SJCRH30 (cell line): ENCODE results near the gene TMEM87A. TPM values are rescaled to one million over a fixed set of nuclear protein-coding genes. Genes with fewer than 3 reads are reported as not detected.
A peak's percentile ranks its signal among the peaks of the same experiment; 100 is the strongest.

Experiments used
- DNase-seq, 2 experiments: peaks; one replicate each; pipeline ENCODE4 v3.0.0-alpha.2; 2015 to 2020
- H3K27ac ChIP-seq: fragments of 250-450 bp; sonication (Bioruptor Pico); 2 replicates; pipeline ENCODE4 v1.5.1; 2020; ENCODE audit warnings: mild to moderate bottlenecking, moderate library complexity
- H3K27me3 ChIP-seq: fragments of 250-450 bp; sonication (Bioruptor Pico); 2 replicates; pipeline ENCODE4 v1.5.1; 2020; ENCODE audit warnings: mild to moderate bottlenecking, moderate library complexity
- H3K36me3 ChIP-seq: fragments of 250-450 bp; sonication (Bioruptor Pico); 2 replicates; pipeline ENCODE4 v1.5.1; 2020; ENCODE audit warnings: mild to moderate bottlenecking, moderate library complexity
- H3K4me1 ChIP-seq: fragments of 250-450 bp; sonication (Bioruptor Pico); 2 replicates; pipeline ENCODE4 v1.5.1; 2020; ENCODE audit warnings: mild to moderate bottlenecking, moderate library complexity
- H3K4me3 ChIP-seq: fragments of 250-450 bp; sonication (Bioruptor Pico); 2 replicates; pipeline ENCODE4 v1.5.1; 2020; ENCODE audit warnings: mild to moderate bottlenecking, moderate library complexity
- H3K9me3 ChIP-seq: fragments of 250-450 bp; sonication (Bioruptor Pico); replicated peaks from 2 replicates; pipeline ENCODE4 v1.5.1; 2020; ENCODE audit warnings: mild to moderate bottlenecking, moderate library complexity
- total RNA-seq: library from RNA; depleted of rRNA; stranded (reverse); fragments of >200 nt; shearing (Covaris generic); gene quantifications from 2 replicates; pipeline ENCODE4 v1.2.3, GENCODE V29; 2014

TMEM87A gene
- total RNA-seq, 1 experiment from 2014 or later, result 46.4 TPM

GRCh38 chr15:42282926-42283325 is 9.7 kb upstream of the TMEM87A start:
- no peak overlapping the region for H3K4me3 ChIP-seq
- H3K9me3 ChIP-seq, result no peaks in the 10 kb centered on the region
- no peak for DNase-seq
- no peaks in the 10 kb centered on the region for H3K27me3 ChIP-seq
- no peak overlapping the region for H3K27ac ChIP-seq
- peaks cover 9% of the 10 kb centered on the region for H3K4me1 ChIP-seq
- no peaks in the 10 kb centered on the region; the same call in 1 of the 2 replicates for H3K36me3 ChIP-seq

- peaks cover 9% of the 10 kb centered on the region for H3K4me1 ChIP-seq
- peak; percentile 9 to 44 for DNase-seq
- no peak overlapping the region for H3K4me3 ChIP-seq
- H3K36me3 ChIP-seq, result no peaks in the 10 kb centered on the region; the same call in 1 of the 2 replicates
- H3K27me3 ChIP-seq, result no peaks in the 10 kb centered on the region
- no peak overlapping the region for H3K27ac ChIP-seq
- H3K9me3 ChIP-seq, result no peaks in the 10 kb centered on the region
Measured at GRCh38 chr15:42282344-42282743, 9.1 kb upstream of the TMEM87A start.

- no peak for DNase-seq
- no peaks in the 10 kb centered on the region for H3K27me3 ChIP-seq
- H3K4me3 ChIP-seq, result no peak overlapping the region
- no peaks in the 10 kb centered on the region; the same call in 1 of the 2 replicates for H3K36me3 ChIP-seq
- H3K27ac ChIP-seq, result no peak overlapping the region
- H3K4me1 ChIP-seq, result peaks cover 9% of the 10 kb centered on the region
- H3K9me3 ChIP-seq, result no peaks in the 10 kb centered on the region
Measured at GRCh38 chr15:42279234-42279723, 6.0 kb upstream of the TMEM87A start.

DNA sequence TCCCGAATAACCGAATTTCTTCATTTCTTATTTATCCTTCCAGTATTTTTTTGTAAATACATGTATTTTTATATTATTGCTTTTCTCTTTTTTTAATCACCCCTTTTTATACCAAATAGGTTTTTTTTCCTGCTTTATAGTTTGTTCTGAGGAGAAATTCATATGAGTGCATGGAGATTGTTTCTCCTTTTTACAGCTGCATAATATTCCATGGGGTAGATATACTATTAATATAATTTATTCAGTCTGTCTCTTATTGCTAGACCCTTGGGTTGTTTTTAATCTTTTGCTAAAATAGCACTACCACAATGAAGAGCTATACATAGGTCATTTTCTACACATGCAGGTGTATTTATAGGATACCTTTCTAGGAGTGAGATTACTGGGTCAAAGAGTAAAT is 3.5 kb upstream of the TMEM87A start:
- Histone ChIP-seq H3K27me3 (no peaks in the 10 kb centered on the region), H3K36me3 (no peaks in the 10 kb centered on the region), H3K4me3 (no peak overlapping the region), H3K4me1 (no peaks in the 10 kb centered on the region; the same call in 1 of the 2 replicates), H3K9me3 (no peaks in the 10 kb centered on the region), H3K27ac (no peak overlapping the region)
- no peak for DNase-seq

DNA sequence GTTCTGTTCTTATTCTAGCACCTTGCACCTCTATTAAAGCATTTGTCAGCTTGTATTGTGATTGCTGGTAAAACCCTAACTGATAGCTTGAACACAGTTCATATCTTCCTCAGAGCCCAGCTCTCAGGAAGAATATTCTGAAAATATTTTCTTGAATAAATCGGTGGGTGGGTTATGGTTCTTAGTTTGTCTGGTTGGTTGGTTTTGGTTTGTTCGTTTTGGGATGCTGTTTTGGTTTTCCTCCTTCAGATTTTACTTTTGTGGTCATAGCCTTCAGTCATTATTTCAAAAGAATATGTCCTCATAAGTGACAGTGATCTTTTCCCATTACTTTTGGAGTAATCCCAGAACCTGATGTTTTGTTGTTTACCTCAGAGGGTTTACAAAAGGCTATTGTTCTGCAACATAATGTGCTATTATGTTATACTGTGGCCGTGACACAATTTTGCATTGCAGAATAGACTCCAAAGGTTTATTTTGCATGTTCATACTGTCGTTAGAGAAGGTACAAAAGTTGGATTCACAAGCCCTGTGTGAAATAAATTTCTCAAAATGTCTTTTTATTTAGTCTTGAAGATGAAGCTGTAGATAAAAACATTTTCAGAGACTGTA is 2.7 kb upstream of the TMEM87A start:
- H3K27me3 ChIP-seq, result no peaks in the 10 kb centered on the region
- H3K4me1 ChIP-seq, result peaks cover 5% of the 10 kb centered on the region; the same call in 1 of the 2 replicates
- H3K27ac ChIP-seq, result peak overlapping the region; percentile 89
- peak in 1 of 2 experiments; percentile 40 for DNase-seq
- H3K4me3 ChIP-seq, result peak overlapping the region; percentile 88
- no peaks in the 10 kb centered on the region for H3K9me3 ChIP-seq
- no peaks in the 10 kb centered on the region; the same call in 1 of the 2 replicates for H3K36me3 ChIP-seq

DNA sequence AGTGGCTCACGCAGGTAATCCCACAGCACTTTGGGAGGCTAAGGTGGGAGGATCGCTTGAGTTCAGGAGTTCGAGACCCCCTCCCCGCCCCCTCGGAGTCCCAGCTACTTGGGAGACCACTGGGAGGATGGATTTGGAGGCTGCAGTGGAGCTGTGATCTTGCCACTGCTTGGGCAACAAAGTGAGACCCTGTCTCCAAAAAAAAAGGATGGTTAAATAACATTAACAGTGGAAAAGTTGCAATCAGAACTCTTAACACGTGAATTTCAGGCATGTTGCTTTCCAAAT is 1.4 kb upstream of the TMEM87A start:
- DNase-seq, result peak; percentile 6 to 21
- Histone ChIP-seq H3K27me3 (no peaks in the 10 kb centered on the region), H3K36me3 (peaks cover 4% of the 10 kb centered on the region; the same call in 1 of the 2 replicates), H3K27ac (peak overlapping the region; percentile 89), H3K9me3 (no peaks in the 10 kb centered on the region), H3K4me3 (peak overlapping the region; percentile 88), H3K4me1 (peaks cover 5% of the 10 kb centered on the region; the same call in 1 of the 2 replicates)

- Histone ChIP-seq H3K4me3 (peak overlapping the region; percentile 88), H3K36me3 (peaks cover 4% of the 10 kb centered on the region; the same call in 1 of the 2 replicates), H3K9me3 (no peaks in the 10 kb centered on the region), H3K4me1 (peaks cover 5% of the 10 kb centered on the region; the same call in 1 of the 2 replicates), H3K27me3 (no peaks in the 10 kb centered on the region), H3K27ac (peak overlapping the region; percentile 89)
- DNase-seq, result peak; percentile 60 to 71
Measured at GRCh38 chr15:42273900-42274701, 868 bp upstream of the TMEM87A start.

GRCh38 chr15:42270996-42271395 is 2.2 kb downstream of the TMEM87A start:
- Histone ChIP-seq H3K4me1 (peaks cover 5% of the 10 kb centered on the region; the same call in 1 of the 2 replicates), H3K27ac (no peak overlapping the region), H3K4me3 (no peak overlapping the region), H3K9me3 (no peaks in the 10 kb centered on the region), H3K27me3 (no peaks in the 10 kb centered on the region), H3K36me3 (peaks cover 32% of the 10 kb centered on the region)
- no peak for DNase-seq

DNA sequence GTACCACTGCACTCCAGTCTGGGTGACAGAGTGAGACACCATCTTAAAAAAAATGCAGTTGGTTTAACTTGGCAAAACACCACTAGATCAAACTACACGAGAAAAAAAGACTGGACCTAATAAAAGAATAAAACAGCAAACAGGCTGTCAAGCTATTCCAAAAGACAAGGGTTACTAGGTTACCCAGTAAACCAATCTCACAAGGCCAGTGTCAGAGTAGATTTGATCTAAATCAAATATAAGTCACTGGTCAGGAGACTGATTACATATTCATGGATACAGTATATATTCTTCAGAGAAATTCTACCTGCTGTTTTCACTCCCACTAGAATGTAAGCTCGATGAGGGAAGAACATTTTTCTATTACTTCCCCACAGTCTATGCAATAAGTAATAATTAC is 2.7 kb downstream of the TMEM87A start:
- peaks cover 5% of the 10 kb centered on the region; the same call in 1 of the 2 replicates for H3K4me1 ChIP-seq
- DNase-seq, result no peak
- no peak overlapping the region for H3K27ac ChIP-seq
- H3K36me3 ChIP-seq, result peaks cover 36% of the 10 kb centered on the region
- H3K4me3 ChIP-seq, result no peak overlapping the region
- H3K9me3 ChIP-seq, result no peaks in the 10 kb centered on the region
- no peaks in the 10 kb centered on the region for H3K27me3 ChIP-seq

DNA sequence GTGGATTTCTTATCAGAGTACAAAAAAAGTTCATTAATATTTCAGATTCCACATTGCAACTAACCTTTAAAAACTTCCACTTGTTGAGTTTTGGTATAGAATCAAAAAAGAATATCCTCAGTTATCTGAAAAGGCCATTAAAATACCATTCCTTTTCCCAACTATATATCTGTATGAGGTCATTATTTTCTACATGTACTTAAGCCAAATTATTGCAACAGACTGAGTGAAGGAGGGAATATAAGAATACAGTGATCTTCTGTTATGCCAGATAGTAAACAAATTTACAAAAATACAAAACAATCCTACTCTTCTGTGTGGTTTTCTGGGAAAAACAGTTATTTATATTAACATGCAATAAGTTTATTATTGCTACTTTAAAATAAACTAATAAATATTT is 5.9 kb downstream of the TMEM87A start:
- H3K27ac ChIP-seq, result no peak overlapping the region
- H3K4me1 ChIP-seq, result 0 out of 2 replicates have a peak, but pooled peaks cover 5% of the 10 kb centered on the region
- H3K4me3 ChIP-seq, result no peak overlapping the region
- H3K27me3 ChIP-seq, result no peaks in the 10 kb centered on the region
- H3K9me3 ChIP-seq, result no peaks in the 10 kb centered on the region
- no peak for DNase-seq
- peaks cover 64% of the 10 kb centered on the region for H3K36me3 ChIP-seq

- no peaks in the 10 kb centered on the region for H3K9me3 ChIP-seq
- H3K4me3 ChIP-seq, result no peak overlapping the region
- no peak for DNase-seq
- H3K36me3 ChIP-seq, result peaks cover 79% of the 10 kb centered on the region
- H3K27me3 ChIP-seq, result no peaks in the 10 kb centered on the region
- H3K27ac ChIP-seq, result no peak overlapping the region
- no peaks in the 10 kb centered on the region for H3K4me1 ChIP-seq
Measured at GRCh38 chr15:42264795-42265194, 8.4 kb downstream of the TMEM87A start.

GRCh38 chr15:42253300-42253699 is 19.9 kb downstream of the TMEM87A start:
- no peak for DNase-seq
- peaks cover 20% of the 10 kb centered on the region for H3K9me3 ChIP-seq
- H3K27ac ChIP-seq, result no peak overlapping the region
- peaks cover 69% of the 10 kb centered on the region for H3K36me3 ChIP-seq
- H3K27me3 ChIP-seq, result no peaks in the 10 kb centered on the region
- H3K4me3 ChIP-seq, result no peak overlapping the region
- H3K4me1 ChIP-seq, result no peaks in the 10 kb centered on the region

- Histone ChIP-seq H3K27me3 (no peaks in the 10 kb centered on the region), H3K4me3 (no peak overlapping the region), H3K4me1 (no peaks in the 10 kb centered on the region), H3K27ac (no peak overlapping the region), H3K36me3 (peaks cover 50% of the 10 kb centered on the region), H3K9me3 (no peaks in the 10 kb centered on the region)
- DNase-seq, result no peak
Measured at GRCh38 chr15:42240823-42241222, 32.4 kb downstream of the TMEM87A start.

GRCh38 chr15:42239528-42240182 is 33.6 kb downstream of the TMEM87A start:
- Histone ChIP-seq H3K36me3 (peaks cover 60% of the 10 kb centered on the region), H3K27me3 (no peaks in the 10 kb centered on the region), H3K27ac (no peak overlapping the region), H3K9me3 (no peaks in the 10 kb centered on the region), H3K4me1 (no peaks in the 10 kb centered on the region), H3K4me3 (no peak overlapping the region)
- no peak for DNase-seq

GRCh38 chr15:42233107-42233506 is 40.1 kb downstream of the TMEM87A start:
- no peaks in the 10 kb centered on the region for H3K9me3 ChIP-seq
- H3K27ac ChIP-seq, result no peak overlapping the region
- H3K4me3 ChIP-seq, result no peak overlapping the region
- H3K4me1 ChIP-seq, result no peaks in the 10 kb centered on the region
- no peak for DNase-seq
- peaks cover 91% of the 10 kb centered on the region for H3K36me3 ChIP-seq
- H3K27me3 ChIP-seq, result no peaks in the 10 kb centered on the region
